Peyer's patch (tissue), 4 donors: ENCODE data around the gene ARFGEF2. TPM values are rescaled to one million over a fixed set of nuclear protein-coding genes. Genes with fewer than 3 reads are reported as not detected.

Source experiments
- DNase-seq, 3 donors: peaks; one replicate each; pipeline ENCODE4 v3.0.0-alpha.2; 2017 to 2019
- H3K27ac ChIP-seq, 4 donors: fragments of 200-600 bp; sonication (generic); one replicate each; pipeline ENCODE4 v1.5.1; 2016 to 2019
- H3K27me3 ChIP-seq, 2 donors: fragments of 200-600 bp; sonication (generic); one replicate each; pipeline ENCODE4 v1.5.1; 2019
- H3K36me3 ChIP-seq, 3 donors: fragments of 200-600 bp; sonication (generic); one replicate each; pipeline ENCODE4 v1.5.1; 2016 to 2019
- H3K4me1 ChIP-seq, 4 donors: fragments of 200-600 bp; sonication (generic); one replicate each; pipeline ENCODE4 v1.5.1; 2016 to 2019
- H3K4me3 ChIP-seq, 4 donors: fragments of 200-600 bp; sonication (generic); 1 replicate in 3 of 4; 2 replicates in 1 of 4; pipeline ENCODE4 v1.5.1; 2016 to 2019; ENCODE audit warnings: mild to moderate bottlenecking in 1 of 4
- H3K9me3 ChIP-seq, 4 donors: fragments of 200-600 bp; sonication (generic); one replicate each; pipeline ENCODE4 v1.5.1; 2016 to 2019; ENCODE audit warnings: mild to moderate bottlenecking in 1 of 4
- POLR2A ChIP-seq, 2 donors: fragments of 450-650 bp; IDR thresholded peaks; one replicate each; pipeline ENCODE4 v1.5.1; 2017; ENCODE audit warnings: antibody characterized with exemption in 2 of 2, mild to moderate bottlenecking in 2 of 2, moderate library complexity in 2 of 2
- total RNA-seq, 4 donors: library from RNA; depleted of rRNA; stranded (reverse); fragments of >200 nt; gene quantifications; one replicate each; pipeline ENCODE4 v1.1.0, GENCODE V29; 2016
- TF ChIP-seq, protein P1 (sequence below), 6 experiments: fragments of 450-650 bp in 4 of 6; fragments of 200-600 bp in 2 of 6; sonication (generic) in 1 of 6; IDR thresholded peaks; one replicate each; pipeline ENCODE4 v1.5.1; 2017 to 2019; ENCODE audit warnings: antibody characterized with exemption in 6 of 6, mild to moderate bottlenecking in 3 of 6, moderate library complexity in 1 of 6

ARFGEF2 gene
- total RNA-seq, 4 donors from 2014 or later = 38.0 to 170 (median 43.4) TPM

DNA sequence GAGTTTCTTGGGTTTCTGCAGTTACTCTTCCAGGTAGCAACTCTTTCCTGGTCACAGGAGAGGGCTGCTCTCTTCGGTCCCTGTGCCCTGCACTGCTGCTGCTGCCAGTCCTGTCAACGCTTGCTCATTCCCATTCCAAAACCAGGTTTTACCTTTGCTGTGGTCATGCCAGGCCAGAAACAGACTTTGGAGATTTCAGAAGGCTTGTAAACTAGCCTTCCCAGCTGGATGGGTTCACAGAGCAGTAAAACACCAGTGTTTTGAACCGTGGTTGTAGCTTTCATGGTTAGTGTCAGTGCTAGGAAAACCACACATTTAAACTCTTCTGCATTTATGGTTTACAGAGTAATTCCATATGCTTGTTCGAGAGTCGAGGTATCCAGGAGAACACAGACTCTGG lies 16.2 kb downstream of the ARFGEF2 start:
- no peaks in the 10 kb centered on the region for H3K9me3 ChIP-seq
- no peak for DNase-seq
- H3K27me3 ChIP-seq = no peaks in the 10 kb centered on the region
- H3K27ac ChIP-seq = no peak overlapping the region
- TF ChIP-seq, protein P1, sequence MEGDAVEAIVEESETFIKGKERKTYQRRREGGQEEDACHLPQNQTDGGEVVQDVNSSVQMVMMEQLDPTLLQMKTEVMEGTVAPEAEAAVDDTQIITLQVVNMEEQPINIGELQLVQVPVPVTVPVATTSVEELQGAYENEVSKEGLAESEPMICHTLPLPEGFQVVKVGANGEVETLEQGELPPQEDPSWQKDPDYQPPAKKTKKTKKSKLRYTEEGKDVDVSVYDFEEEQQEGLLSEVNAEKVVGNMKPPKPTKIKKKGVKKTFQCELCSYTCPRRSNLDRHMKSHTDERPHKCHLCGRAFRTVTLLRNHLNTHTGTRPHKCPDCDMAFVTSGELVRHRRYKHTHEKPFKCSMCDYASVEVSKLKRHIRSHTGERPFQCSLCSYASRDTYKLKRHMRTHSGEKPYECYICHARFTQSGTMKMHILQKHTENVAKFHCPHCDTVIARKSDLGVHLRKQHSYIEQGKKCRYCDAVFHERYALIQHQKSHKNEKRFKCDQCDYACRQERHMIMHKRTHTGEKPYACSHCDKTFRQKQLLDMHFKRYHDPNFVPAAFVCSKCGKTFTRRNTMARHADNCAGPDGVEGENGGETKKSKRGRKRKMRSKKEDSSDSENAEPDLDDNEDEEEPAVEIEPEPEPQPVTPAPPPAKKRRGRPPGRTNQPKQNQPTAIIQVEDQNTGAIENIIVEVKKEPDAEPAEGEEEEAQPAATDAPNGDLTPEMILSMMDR (IDR thresholded peaks at IDR 0.05) = no peak
- H3K4me3 ChIP-seq = no peak overlapping the region
- peaks cover 0 to 12% (median 0%) of the 10 kb centered on the region in 3 donors for H3K36me3 ChIP-seq
- peaks cover 0 to 10% (median 0%) of the 10 kb centered on the region in 4 donors for H3K4me1 ChIP-seq

DNA sequence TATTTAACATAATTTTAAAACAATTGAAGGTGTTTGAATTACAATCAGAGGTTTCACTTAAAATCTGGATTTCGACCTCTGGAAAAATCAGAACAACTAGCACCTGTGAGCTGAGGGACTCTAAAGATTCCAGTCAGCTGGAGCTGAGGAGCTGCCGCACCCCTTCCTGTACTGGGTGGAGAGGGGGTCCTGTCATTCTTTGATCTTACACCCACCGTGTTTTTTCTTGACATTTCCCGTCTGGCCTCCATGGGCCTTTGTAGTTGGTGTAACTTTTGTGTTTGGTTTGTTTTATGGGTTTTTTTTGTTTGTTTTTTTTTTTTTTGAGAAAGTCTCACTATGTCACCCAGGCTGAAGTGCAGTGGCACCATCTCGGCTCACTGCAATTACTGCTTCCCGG lies 17.2 kb downstream of the ARFGEF2 start:
- H3K27ac ChIP-seq = no peak overlapping the region
- TF ChIP-seq POLR2A (IDR thresholded peaks at IDR 0.05) = no peak
- TF ChIP-seq, protein P1 (IDR thresholded peaks at IDR 0.05) = no peak
- no peak overlapping the region for H3K4me3 ChIP-seq
- H3K27me3 ChIP-seq = no peaks in the 10 kb centered on the region
- no peak for DNase-seq
- H3K9me3 ChIP-seq = no peaks in the 10 kb centered on the region
- H3K4me1 ChIP-seq = peaks cover 0 to under 1% (median 0%) of the 10 kb centered on the region in 4 donors
- H3K36me3 ChIP-seq = peaks cover 0 to 22% (median 0%) of the 10 kb centered on the region in 3 donors

DNA sequence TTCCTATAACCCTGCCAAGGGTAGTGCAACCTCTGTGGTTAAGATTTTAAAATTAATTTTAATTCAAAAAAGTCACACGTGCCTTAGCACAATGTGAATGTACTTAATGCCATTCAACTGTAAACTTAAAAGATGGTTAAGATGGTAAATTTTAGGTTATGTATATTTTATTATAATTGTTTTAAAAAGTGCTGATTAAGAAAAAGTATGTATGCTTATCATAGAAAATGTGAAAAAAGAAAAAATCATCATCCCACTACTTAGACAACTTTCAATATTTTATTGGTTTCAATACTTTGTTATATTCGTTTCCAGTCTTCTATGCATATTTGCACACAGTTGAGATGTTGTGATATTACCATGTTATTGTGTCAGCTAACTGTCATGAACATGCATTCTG lies 18.7 kb downstream of the ARFGEF2 start:
- no peak overlapping the region for H3K27ac ChIP-seq
- H3K4me1 ChIP-seq = no peaks in the 10 kb centered on the region
- H3K4me3 ChIP-seq = no peak overlapping the region
- DNase-seq = no peak
- H3K9me3 ChIP-seq = no peaks in the 10 kb centered on the region
- H3K36me3 ChIP-seq = peaks cover 0 to 37% (median 0%) of the 10 kb centered on the region in 3 donors
- no peaks in the 10 kb centered on the region for H3K27me3 ChIP-seq
- TF ChIP-seq POLR2A (IDR thresholded peaks at IDR 0.05) = no peak
- TF ChIP-seq, protein P1 (IDR thresholded peaks at IDR 0.05) = no peak

DNA sequence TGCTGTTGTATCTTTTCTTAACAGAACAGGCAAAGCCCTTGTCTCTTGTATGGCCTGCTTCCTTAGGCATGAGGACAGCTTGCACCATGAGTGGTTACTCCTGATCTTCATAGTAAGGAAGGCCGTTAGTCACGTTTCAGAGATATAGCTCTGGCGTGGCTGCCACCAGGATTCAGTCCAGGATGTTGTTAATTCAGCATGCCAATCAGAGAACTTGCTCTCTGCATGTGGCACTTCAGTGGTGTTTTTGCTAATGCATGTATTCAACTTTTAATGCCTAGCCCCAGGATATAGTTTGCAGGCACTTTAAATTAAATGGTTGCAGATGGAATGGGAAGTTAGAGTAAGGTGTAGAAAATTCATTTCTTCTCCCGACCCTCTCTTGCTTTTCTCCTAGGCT lies 20.0 kb downstream of the ARFGEF2 start:
- H3K4me3 ChIP-seq = no peak overlapping the region
- H3K9me3 ChIP-seq = no peaks in the 10 kb centered on the region
- H3K27ac ChIP-seq = no peak overlapping the region
- no peaks in the 10 kb centered on the region for H3K27me3 ChIP-seq
- TF ChIP-seq POLR2A (IDR thresholded peaks at IDR 0.05) = no peak
- TF ChIP-seq, protein P1 (IDR thresholded peaks at IDR 0.05) = no peak
- DNase-seq = no peak
- H3K36me3 ChIP-seq = peaks cover 0 to 37% (median 0%) of the 10 kb centered on the region in 3 donors
- no peaks in the 10 kb centered on the region for H3K4me1 ChIP-seq

DNA sequence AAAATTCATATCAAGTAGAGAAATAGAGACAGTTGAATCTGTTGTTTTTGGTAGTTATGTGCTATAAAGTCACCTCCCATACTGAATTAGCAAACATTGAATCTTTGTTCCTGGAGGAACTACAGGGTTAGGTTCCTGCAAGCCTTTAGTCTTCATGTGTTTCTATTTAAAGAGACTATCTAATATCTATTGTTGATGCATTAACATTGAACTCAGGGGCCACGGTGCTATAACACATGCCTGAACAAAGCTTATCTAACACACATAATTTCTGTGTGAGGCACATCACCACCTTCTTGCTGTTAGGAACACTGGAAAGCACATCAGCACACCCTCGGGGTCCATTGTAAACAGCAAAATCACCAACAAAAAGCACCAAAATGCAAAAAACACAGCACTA lies 21.2 kb downstream of the ARFGEF2 start:
- H3K9me3 ChIP-seq = no peaks in the 10 kb centered on the region
- H3K4me3 ChIP-seq = no peak overlapping the region
- H3K36me3 ChIP-seq = peaks cover 0 to 37% (median 0%) of the 10 kb centered on the region in 3 donors
- TF ChIP-seq, protein P1 (IDR thresholded peaks at IDR 0.05) = no peak
- TF ChIP-seq POLR2A (IDR thresholded peaks at IDR 0.05) = no peak
- no peak overlapping the region for H3K27ac ChIP-seq
- no peak for DNase-seq
- no peaks in the 10 kb centered on the region for H3K27me3 ChIP-seq
- no peaks in the 10 kb centered on the region for H3K4me1 ChIP-seq
